HG03558 (cell line): ENCODE measurements around the gene NT5DC3.

Source experiments
- ATAC-seq: cut with Tn5 transposase; IDR thresholded peaks from one replicate; pipeline ENCODE4 v1.9.1; 2021; ENCODE audit warnings: moderate number of reproducible peaks; ENCODE audit not compliant: unreplicated experiment; ENCODE audit errors: extremely low read depth

NT5DC3 gene

GRCh38 chr12:103840876-103841689 lies at the start of gene NT5DC3:
TSS of gene NT5DC3 (minus strand) at chr12:103841234. CDS start at chr12:103841156, 78 bp downstream.
- peak; percentile 50 for ATAC-seq

- no peak for ATAC-seq
Observed at GRCh38 chr12:103887738-103888137, 46.7 kb upstream of the NT5DC3 start.

- no peak for ATAC-seq
Observed at GRCh38 chr12:103886195-103886797, 45.3 kb upstream of the NT5DC3 start.

GRCh38 chr12:103884316-103884715 lies 43.3 kb upstream of the NT5DC3 start:
- ATAC-seq: no peak

- no peak for ATAC-seq
Observed at GRCh38 chr12:103883908-103884307, 42.9 kb upstream of the NT5DC3 start.

- ATAC-seq: no peak
Observed at GRCh38 chr12:103882861-103883596, 42.0 kb upstream of the NT5DC3 start.

- ATAC-seq: no peak
Observed at GRCh38 chr12:103881261-103881660, 40.2 kb upstream of the NT5DC3 start.

- no peak for ATAC-seq
Observed at GRCh38 chr12:103880299-103881142, 39.5 kb upstream of the NT5DC3 start.

- no peak for ATAC-seq
Observed at GRCh38 chr12:103879878-103880277, 38.8 kb upstream of the NT5DC3 start.

- ATAC-seq: no peak
Observed at GRCh38 chr12:103879048-103879692, 38.1 kb upstream of the NT5DC3 start.

GRCh38 chr12:103877934-103878510 lies 37.0 kb upstream of the NT5DC3 start:
- ATAC-seq: no peak

- ATAC-seq: no peak
Observed at GRCh38 chr12:103877288-103877687, 36.3 kb upstream of the NT5DC3 start.

GRCh38 chr12:103875666-103876065 lies 34.6 kb upstream of the NT5DC3 start:
- no peak for ATAC-seq

GRCh38 chr12:103868215-103868614 lies 27.2 kb upstream of the NT5DC3 start:
- ATAC-seq: no peak

GRCh38 chr12:103865151-103865730 lies 24.2 kb upstream of the NT5DC3 start:
- ATAC-seq: no peak

GRCh38 chr12:103864710-103865109 lies 23.7 kb upstream of the NT5DC3 start:
- ATAC-seq: no peak

GRCh38 chr12:103858953-103859601 lies 18.0 kb upstream of the NT5DC3 start:
- ATAC-seq: no peak

- ATAC-seq: no peak
Observed at GRCh38 chr12:103858335-103858734, 17.3 kb upstream of the NT5DC3 start.

GRCh38 chr12:103857164-103857563 lies 16.1 kb upstream of the NT5DC3 start:
- ATAC-seq: no peak
